ENCODE measurements around the gene POTEC. TPM values are rescaled to one million over a fixed set of nuclear protein-coding genes. Genes with fewer than 3 reads are reported as not detected.

Gene POTEC
- polyA plus RNA-seq, 5 donors = 0.03 to 0.04 TPM; not detected in 3

Other genes with a start within 250 kb of the POTEC start
- gene ANKRD30B, start 204.6 kb upstream of the POTEC start, polyA plus RNA-seq (ENCODE audit: insufficient read depth in 1 of 5, insufficient read length in 5 of 5, low replicate concordance in 1 of 5) = under 1 TPM in 3 of 5 donors, not detected in 2; 0.06 to 0.09 (median 0.08) TPM